Progenitor cell of endocrine pancreas (in vitro differentiated cells): ENCODE measurements around the gene CLIC1. TPM values are rescaled to one million over a fixed set of nuclear protein-coding genes. Genes with fewer than 3 reads are reported as not detected.

Experiments
- DNase-seq: peaks from one replicate; pipeline ENCODE4 v3.0.0; 2021; ENCODE audit warnings: low spot score; ENCODE audit not compliant: unreplicated experiment
- H3K27ac Mint-ChIP-seq: 2 replicates; pipeline ENCODE4 v1.8.0; 2021; ENCODE audit warnings: mild to moderate bottlenecking, moderate library complexity, mixed read lengths
- H3K27me3 Mint-ChIP-seq: 2 replicates; pipeline ENCODE4 v1.8.0; 2021; ENCODE audit warnings: mixed read lengths
- H3K36me3 Mint-ChIP-seq: 2 replicates; pipeline ENCODE4 v1.8.0; 2022; ENCODE audit warnings: mixed read lengths; ENCODE audit not compliant: insufficient read depth
- H3K4me1 Mint-ChIP-seq: 2 replicates; pipeline ENCODE4 v1.8.0; 2021; ENCODE audit warnings: low read depth, mixed read lengths
- H3K4me3 Mint-ChIP-seq: 2 replicates; pipeline ENCODE4 v1.8.0; 2021; ENCODE audit warnings: low read depth, mild to moderate bottlenecking, moderate library complexity, mixed read lengths
- H3K9me3 Mint-ChIP-seq: 2 replicates; pipeline ENCODE4 v1.8.0; 2021; ENCODE audit warnings: low read depth, mixed read lengths
- CTCF ChIP-seq: fragments of 200-600 bp; sonication (generic); IDR thresholded peaks from one replicate; pipeline ENCODE4 v1.5.0; 2021; ENCODE audit warnings: antibody characterized with exemption, mild to moderate bottlenecking; ENCODE audit not compliant: unreplicated experiment
- total RNA-seq: library from RNA; stranded (reverse); gene quantifications from 2 replicates; pipeline ENCODE4 v1.2.1, GENCODE V29; 2021

The CLIC1 gene
- total RNA-seq, 1 donor from 2014 or later = 275 TPM

- no peaks in the 10 kb centered on the region for H3K9me3 Mint-ChIP-seq
- no peak for TF ChIP-seq CTCF
- peaks cover 19% of the 10 kb centered on the region for H3K4me1 Mint-ChIP-seq
- peak overlapping the region; percentile 95 for H3K27ac Mint-ChIP-seq
- DNase-seq = no peak
- no peaks in the 10 kb centered on the region for H3K27me3 Mint-ChIP-seq
- H3K4me3 Mint-ChIP-seq = peak overlapping the region; percentile 96
- H3K36me3 Mint-ChIP-seq = peaks cover 11% of the 10 kb centered on the region
Measured at GRCh38 chr6:31702405-31702818, 33.9 kb downstream of the CLIC1 start.

- H3K4me3 Mint-ChIP-seq = peak overlapping the region; percentile 96
- H3K36me3 Mint-ChIP-seq = peaks cover 14% of the 10 kb centered on the region
- DNase-seq = no peak
- TF ChIP-seq CTCF = no peak
- peaks cover 20% of the 10 kb centered on the region for H3K4me1 Mint-ChIP-seq
- no peaks in the 10 kb centered on the region for H3K27me3 Mint-ChIP-seq
- H3K9me3 Mint-ChIP-seq = no peaks in the 10 kb centered on the region
- H3K27ac Mint-ChIP-seq = peak overlapping the region; percentile 95
Measured at GRCh38 chr6:31701666-31702404, 34.5 kb downstream of the CLIC1 start.

- no peak for TF ChIP-seq CTCF
- Mint-ChIP-seq H3K4me3 (peak overlapping the region; percentile 96), H3K4me1 (peaks cover 20% of the 10 kb centered on the region), H3K27me3 (no peaks in the 10 kb centered on the region), H3K36me3 (peaks cover 16% of the 10 kb centered on the region), H3K27ac (peak overlapping the region; percentile 6), H3K9me3 (no peaks in the 10 kb centered on the region)
- no peak for DNase-seq
Measured at GRCh38 chr6:31700740-31701401, 35.5 kb downstream of the CLIC1 start.

- no peak for TF ChIP-seq CTCF
- Mint-ChIP-seq H3K27me3 (no peaks in the 10 kb centered on the region), H3K4me1 (peaks cover 17% of the 10 kb centered on the region), H3K36me3 (peaks cover 25% of the 10 kb centered on the region), H3K4me3 (no peak overlapping the region), H3K27ac (peak overlapping the region; percentile 27), H3K9me3 (no peaks in the 10 kb centered on the region)
- no peak for DNase-seq
Measured at GRCh38 chr6:31697555-31697954, 38.8 kb downstream of the CLIC1 start.

- no peak for TF ChIP-seq CTCF
- Mint-ChIP-seq H3K4me3 (no peak overlapping the region), H3K4me1 (peaks cover 13% of the 10 kb centered on the region), H3K9me3 (no peaks in the 10 kb centered on the region), H3K36me3 (peaks cover 28% of the 10 kb centered on the region), H3K27me3 (no peaks in the 10 kb centered on the region), H3K27ac (no peak overlapping the region)
- no peak for DNase-seq
Measured at GRCh38 chr6:31693535-31693934, 42.8 kb downstream of the CLIC1 start.
